ENCODE results near the gene IL1B.

The IL1B gene

GRCh38 chr2:112828251-112828691, 8.3 kb downstream of the IL1B start:
- no peaks in the 10 kb centered on the region for H3K9me3 Mint-ChIP-seq
- H3K27ac Mint-ChIP-seq = no peak overlapping the region
- peaks cover 9% of the 10 kb centered on the region for H3K4me1 Mint-ChIP-seq
- H3K27me3 Mint-ChIP-seq (ENCODE audit: low read depth) = peaks cover 28% of the 10 kb centered on the region
- H3K36me3 Mint-ChIP-seq (ENCODE audit: low read depth) = no peaks in the 10 kb centered on the region
- TF ChIP-seq CTCF (IDR thresholded peaks at IDR 0.05; ENCODE audit: unreplicated experiment in 3 of 3) = no peak
- H3K4me3 Mint-ChIP-seq = no peak overlapping the region

- H3K27ac Mint-ChIP-seq = no peak overlapping the region
- no peaks in the 10 kb centered on the region for H3K9me3 Mint-ChIP-seq
- TF ChIP-seq CTCF (IDR thresholded peaks at IDR 0.05; ENCODE audit: unreplicated experiment in 3 of 3) = no peak
- peaks cover 9% of the 10 kb centered on the region for H3K4me1 Mint-ChIP-seq
- H3K27me3 Mint-ChIP-seq (ENCODE audit: low read depth) = peaks cover 28% of the 10 kb centered on the region
- H3K4me3 Mint-ChIP-seq = no peak overlapping the region
- no peaks in the 10 kb centered on the region for H3K36me3 Mint-ChIP-seq (ENCODE audit: low read depth)
These were observed 8.9 kb downstream of the IL1B start for GRCh38 chr2:112827604-112828185.

- H3K4me3 Mint-ChIP-seq = no peak overlapping the region
- no peak for TF ChIP-seq CTCF (IDR thresholded peaks at IDR 0.05; ENCODE audit: unreplicated experiment in 3 of 3)
- no peaks in the 10 kb centered on the region for H3K36me3 Mint-ChIP-seq (ENCODE audit: low read depth)
- H3K4me1 Mint-ChIP-seq = peaks cover 9% of the 10 kb centered on the region
- H3K27me3 Mint-ChIP-seq (ENCODE audit: low read depth) = peaks cover 31% of the 10 kb centered on the region
- H3K27ac Mint-ChIP-seq = no peak overlapping the region
- H3K9me3 Mint-ChIP-seq = no peaks in the 10 kb centered on the region
These were observed 9.6 kb downstream of the IL1B start for GRCh38 chr2:112827009-112827408.

- no peak overlapping the region for H3K4me3 Mint-ChIP-seq
- H3K36me3 Mint-ChIP-seq (ENCODE audit: low read depth) = no peaks in the 10 kb centered on the region
- no peaks in the 10 kb centered on the region for H3K9me3 Mint-ChIP-seq
- TF ChIP-seq CTCF (IDR thresholded peaks at IDR 0.05; ENCODE audit: unreplicated experiment in 3 of 3) = no peak
- H3K4me1 Mint-ChIP-seq = peaks cover 4% of the 10 kb centered on the region
- H3K27me3 Mint-ChIP-seq (ENCODE audit: low read depth) = peaks cover 35% of the 10 kb centered on the region
- H3K27ac Mint-ChIP-seq = no peak overlapping the region
These were observed 10.9 kb downstream of the IL1B start for GRCh38 chr2:112825706-112826105.

- TF ChIP-seq CTCF (IDR thresholded peaks at IDR 0.05; ENCODE audit: unreplicated experiment in 3 of 3) = no peak
- Mint-ChIP-seq H3K4me1 (peaks cover 4% of the 10 kb centered on the region), H3K9me3 (no peaks in the 10 kb centered on the region), H3K4me3 (no peak overlapping the region), H3K27me3 (ENCODE audit: low read depth) (peaks cover 35% of the 10 kb centered on the region), H3K36me3 (ENCODE audit: low read depth) (no peaks in the 10 kb centered on the region), H3K27ac (no peak overlapping the region)
These were observed 11.9 kb downstream of the IL1B start for GRCh38 chr2:112824694-112825085.

- no peak overlapping the region for H3K27ac Mint-ChIP-seq
- no peak for TF ChIP-seq CTCF (IDR thresholded peaks at IDR 0.05; ENCODE audit: unreplicated experiment in 3 of 3)
- H3K9me3 Mint-ChIP-seq = no peaks in the 10 kb centered on the region
- H3K36me3 Mint-ChIP-seq (ENCODE audit: low read depth) = no peaks in the 10 kb centered on the region
- H3K4me1 Mint-ChIP-seq = no peaks in the 10 kb centered on the region
- peaks cover 29% of the 10 kb centered on the region for H3K27me3 Mint-ChIP-seq (ENCODE audit: low read depth)
- no peak overlapping the region for H3K4me3 Mint-ChIP-seq
These were observed 14.9 kb downstream of the IL1B start for GRCh38 chr2:112821682-112822081.
